NCI-H1436 treated with DMSO at 0.1 percent for 48 hours (cell line): ENCODE results near the gene TENM4.

Source experiments
- DNase-seq: peaks from one replicate; lab custom pipeline; 2025; lab: John Stamatoyannopoulos, UW

Gene TENM4

DNA sequence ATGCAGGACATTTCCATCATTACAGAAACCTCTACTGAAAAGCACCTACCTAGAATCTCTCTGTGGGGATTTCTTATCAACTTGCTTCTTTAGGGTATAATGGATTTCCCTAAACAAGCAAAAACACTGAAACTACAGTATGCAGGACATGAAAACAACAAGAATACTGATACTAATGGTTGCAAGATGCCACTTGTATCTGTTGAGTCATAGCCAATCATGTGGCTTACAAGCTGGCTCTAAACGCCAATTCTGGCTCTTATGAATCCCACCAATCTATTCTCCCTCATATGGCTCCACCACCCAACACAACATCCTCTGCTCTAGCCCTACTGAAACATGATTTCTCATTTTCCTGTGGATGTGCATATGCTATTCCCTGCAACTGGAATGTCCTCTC is 22.6 kb downstream of the TENM4 start:
- no peak for DNase-seq

DNA sequence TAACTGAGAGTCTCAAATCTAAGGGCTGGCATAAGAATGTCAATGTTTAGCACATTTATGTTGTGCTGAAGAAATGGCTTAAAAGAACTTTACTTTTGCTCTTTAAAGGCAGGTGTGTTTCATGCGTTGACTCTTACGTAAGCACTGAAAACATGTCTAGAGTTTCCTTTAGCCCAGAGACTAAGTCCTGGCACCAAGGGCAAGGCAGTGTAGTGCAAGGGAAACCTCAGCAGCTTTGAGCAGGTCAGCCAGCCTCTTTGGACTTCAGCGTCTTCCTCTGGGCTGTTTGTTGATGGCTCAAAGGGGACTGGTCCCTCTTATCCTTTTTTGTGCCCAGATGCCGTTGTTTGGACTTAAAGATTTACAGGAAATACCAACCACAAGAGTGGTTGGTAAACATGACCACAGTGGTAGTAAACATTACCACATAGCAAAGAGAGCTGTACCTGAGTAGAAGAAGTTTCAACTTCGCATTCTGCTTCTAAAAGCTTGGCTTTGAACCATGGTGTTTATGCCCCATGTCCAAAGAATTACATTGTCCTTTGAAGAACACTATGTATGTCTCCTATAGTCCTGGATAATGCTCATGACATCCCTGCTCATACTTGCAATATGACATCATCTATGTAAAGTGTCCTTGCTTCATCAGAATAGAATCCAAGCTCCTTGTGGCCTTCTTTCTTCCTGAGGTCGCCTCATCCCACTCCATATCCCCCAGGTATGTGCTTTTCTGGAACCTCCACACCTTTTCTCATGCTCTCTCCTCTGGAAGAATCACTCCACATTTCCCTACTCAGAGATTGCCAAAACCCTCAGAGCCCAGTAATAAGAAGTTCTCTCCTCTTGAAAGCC is 23.5 kb downstream of the TENM4 start:
- no peak for DNase-seq

DNA sequence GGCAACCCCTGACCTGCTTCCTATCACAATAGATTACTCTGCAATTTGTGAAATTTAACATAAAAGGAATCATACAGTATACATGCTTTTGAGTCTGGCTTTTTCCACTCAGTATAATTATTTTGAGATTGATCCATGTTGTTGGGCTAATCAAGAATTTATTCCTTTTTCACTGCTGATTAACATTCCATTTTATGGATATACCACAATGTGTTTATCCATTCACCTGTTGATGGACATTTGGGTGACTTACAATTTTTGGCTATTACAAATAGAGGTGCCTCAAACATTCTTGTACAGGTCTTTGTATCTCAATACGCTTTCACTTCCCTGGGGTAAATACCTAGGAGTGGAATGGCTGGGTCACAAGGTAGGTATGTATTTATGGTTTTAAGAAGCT is 24.9 kb downstream of the TENM4 start:
- DNase-seq, result no peak

GRCh38 chr11:79415411-79415810 is 25.4 kb downstream of the TENM4 start:
- DNase-seq, result no peak

DNA sequence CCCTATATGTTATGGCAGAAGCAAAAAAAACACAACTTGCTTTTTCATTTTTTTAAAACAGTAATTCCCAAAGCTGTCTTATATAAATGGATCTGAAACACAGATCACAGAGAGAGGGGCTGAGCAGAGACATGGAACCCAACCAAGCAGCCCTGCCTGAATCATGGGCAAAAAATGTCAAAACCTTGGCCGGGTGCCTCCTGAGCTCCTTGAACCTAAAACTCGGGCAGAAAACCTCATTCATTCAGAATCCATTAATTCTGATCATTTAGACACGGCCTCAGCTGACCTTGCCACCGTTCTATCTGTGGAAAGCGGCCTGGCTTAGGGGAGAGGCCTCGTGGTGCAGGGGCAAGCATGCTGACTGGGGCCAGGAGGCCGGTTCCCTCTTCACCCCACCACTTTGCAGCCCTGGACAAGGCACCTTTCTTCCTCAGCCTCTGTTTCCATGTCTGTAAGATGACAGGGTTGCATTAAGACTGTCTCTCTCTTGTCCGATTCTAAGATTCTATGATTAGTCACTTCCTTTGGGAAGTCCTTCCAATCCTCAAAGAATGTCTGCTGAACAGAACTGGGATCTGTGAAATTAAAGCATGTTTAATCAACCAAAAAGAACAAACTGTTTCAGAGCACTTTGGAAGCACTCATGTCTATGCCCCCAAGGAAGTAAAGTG is 26.0 kb downstream of the TENM4 start:
- no peak for DNase-seq

GRCh38 chr11:79414041-79414440 is 26.8 kb downstream of the TENM4 start:
- no peak for DNase-seq

GRCh38 chr11:79413268-79413667 is 27.6 kb downstream of the TENM4 start:
- DNase-seq, result no peak

DNA sequence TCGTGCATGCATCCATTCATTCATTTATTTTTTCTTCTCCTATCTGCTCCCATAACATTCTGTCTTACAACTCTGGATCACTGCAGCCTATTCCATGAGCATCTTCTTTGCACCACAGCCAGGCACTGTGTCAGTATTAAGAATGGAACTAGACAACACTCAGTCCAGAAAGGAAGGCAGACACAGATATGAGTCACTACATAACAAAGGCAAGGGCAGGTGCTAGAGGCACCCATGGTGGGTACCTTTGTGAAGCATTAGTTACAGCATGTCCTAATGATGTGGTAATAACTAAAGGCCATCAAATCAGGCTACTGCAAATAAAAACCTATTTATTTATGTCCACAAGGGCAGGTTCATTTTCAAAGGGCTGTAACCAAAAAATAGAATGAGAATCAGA is 28.1 kb downstream of the TENM4 start:
- no peak for DNase-seq

DNA sequence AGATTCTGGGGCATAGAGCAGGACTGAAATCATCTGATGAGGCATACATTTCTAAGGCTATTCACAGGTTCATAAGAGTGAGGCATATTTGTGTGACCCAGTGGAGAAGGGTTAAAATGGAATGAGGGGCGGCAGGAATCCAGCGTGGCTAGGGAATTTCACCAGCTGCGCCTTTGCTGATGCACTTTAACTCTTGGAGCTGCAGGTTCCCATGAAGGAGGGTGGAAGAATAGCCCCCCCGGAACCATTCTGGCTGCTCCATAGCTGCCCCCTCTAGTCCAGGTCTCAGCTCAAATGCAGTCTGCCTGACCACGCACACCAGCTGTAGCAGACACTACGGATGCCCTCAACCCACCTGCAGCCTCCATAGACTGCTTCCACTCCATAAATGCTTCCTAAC is 31.5 kb downstream of the TENM4 start:
- DNase-seq, result no peak

DNA sequence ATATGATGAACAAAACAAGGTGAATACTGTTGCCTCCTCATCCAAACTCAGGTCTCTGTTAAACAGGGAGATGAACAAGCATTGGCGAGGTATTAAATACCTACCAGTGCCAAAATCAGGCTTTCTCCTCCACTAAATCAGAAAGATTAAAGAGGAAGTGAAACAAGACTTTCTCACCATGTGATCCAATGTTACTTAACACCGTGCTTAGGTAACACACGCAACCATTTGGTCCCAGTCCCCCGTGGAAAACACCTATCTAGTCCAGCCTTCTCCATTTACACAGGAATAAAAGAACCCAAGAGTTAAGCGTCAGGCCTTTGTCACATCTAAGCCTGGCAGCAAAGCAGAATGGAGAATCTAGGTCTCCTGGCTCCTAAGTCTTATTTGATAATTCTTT is 34.5 kb downstream of the TENM4 start:
- DNase-seq, result no peak

DNA sequence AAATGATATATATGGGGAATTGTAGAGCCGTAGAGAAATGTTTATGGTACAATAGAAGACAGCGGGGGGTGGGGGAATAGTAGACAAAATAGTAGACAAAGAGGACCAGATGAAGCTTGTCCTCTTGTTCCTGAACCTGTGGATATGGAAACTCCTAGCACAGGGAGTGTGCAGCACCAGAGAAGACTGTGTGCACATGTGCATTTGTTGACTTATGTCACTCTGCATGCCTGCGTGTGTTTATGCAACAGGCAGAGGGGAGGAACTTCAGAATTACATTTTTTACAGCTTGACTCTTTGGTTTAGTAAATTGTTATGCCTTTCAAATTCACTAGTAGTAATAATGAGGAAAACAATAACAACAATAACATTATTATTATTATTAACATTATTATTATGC is 36.0 kb downstream of the TENM4 start:
- DNase-seq, result no peak

DNA sequence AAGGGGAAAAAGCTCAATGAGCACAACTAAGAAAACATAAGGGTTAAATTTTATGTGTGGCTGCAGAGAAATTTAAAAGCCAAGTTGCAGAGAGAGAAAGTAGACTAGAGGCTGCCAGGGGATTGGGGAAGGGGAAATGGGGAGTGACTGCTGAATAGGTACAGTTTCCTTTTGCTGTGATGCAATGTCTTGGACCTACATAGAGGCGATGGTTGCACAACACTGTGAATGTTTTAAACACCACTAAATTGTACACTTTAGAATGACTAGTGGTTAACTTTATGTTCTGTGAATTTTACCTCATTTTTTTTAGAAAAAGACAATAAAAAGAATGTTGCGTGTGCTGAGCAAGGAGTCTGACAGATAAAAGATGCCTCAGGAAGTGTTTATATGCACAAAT is 36.5 kb downstream of the TENM4 start:
- DNase-seq, result no peak

DNA sequence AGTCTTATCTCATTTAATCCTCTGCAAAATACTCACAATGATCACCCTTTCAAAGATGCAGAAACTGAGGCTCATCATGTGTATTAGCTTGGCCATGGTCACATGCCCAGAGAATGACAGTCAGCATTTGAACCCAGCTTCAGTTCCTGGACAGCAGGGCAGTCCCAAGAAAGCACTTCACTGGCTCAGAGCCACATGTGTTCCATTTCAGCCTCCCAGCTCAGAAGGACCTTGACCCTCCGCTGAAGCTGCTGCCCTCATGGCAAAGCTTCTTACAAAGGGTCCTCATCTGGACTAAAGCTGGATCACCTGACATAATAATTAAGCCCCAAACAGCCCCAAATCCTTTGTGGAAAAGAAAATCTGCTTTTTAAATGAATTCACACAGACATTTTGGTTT is 37.0 kb downstream of the TENM4 start:
- DNase-seq, result no peak

DNA sequence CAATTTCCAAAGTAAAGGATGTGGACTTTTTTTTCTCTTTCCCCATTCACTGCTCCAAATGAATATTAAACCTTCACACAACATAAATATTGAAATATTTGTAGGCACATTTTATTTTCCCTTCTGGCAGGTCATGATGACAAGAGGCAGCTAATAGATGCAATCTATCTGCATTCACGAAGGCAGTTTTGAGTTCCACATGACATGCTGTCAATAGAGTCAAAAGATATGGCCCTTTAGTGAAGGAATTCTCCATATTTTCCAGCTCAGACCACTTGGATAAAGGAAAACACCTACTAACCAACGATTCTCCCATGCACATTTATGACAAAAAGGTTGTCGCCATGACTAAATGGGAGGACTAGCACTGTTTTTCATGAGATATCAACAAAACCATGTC is 37.9 kb downstream of the TENM4 start:
- DNase-seq, result no peak

DNA sequence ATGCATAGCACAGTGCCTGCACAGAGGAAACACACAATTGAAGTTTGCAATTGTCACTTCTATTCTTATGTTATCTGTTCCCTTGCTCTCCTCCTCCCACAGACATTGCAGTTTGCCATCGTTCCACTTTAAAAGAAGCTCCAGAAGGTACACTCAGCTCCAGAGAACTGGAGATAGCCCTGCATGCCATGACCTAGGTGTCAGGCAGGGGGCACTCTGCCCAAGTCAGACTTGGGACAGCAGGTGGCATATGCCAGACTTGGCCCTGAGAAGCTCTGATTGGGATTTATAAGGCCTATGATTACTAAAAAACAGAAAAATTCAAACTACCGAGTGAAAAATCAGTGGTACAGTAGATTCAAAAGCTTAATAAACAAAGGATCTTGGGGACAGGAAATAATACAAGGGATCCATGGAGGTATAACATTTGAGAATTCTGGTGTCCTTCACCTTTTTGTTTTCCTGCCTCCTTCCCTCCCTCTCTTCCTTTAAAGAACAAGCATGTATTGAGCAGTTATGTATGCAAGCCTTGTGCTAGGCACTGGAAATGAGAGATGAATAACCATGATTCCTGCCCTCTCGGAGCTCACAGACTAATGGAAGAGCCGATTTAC is 40.0 kb downstream of the TENM4 start:
- no peak for DNase-seq

- no peak for DNase-seq
Observed at GRCh38 chr11:79400206-79400605, 40.6 kb downstream of the TENM4 start.

DNA sequence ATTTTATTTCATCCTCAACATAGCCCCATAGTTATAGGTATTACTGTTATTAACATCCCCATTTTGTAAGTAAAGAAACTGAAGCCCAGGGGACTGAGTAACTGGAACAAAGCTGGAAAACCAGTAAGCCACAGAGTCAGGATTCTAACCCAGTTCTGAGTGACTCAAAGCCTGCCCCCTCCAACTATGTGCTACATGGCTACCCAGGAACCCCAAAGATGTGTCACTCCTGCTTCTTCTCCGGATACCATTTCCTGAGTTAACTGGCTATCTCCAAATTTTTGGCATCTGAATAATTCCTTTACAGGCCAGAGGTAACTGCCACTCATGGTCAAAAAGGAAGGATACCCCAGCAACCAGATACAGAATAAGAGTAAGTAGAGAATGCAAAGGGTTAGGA is 43.6 kb downstream of the TENM4 start:
- no peak for DNase-seq

- DNase-seq, result no peak
Observed at GRCh38 chr11:79396674-79397073, 44.2 kb downstream of the TENM4 start.

- no peak for DNase-seq
Observed at GRCh38 chr11:79396001-79396400, 44.8 kb downstream of the TENM4 start.

- no peak for DNase-seq
Observed at GRCh38 chr11:79393362-79394043, 47.3 kb downstream of the TENM4 start.

DNA sequence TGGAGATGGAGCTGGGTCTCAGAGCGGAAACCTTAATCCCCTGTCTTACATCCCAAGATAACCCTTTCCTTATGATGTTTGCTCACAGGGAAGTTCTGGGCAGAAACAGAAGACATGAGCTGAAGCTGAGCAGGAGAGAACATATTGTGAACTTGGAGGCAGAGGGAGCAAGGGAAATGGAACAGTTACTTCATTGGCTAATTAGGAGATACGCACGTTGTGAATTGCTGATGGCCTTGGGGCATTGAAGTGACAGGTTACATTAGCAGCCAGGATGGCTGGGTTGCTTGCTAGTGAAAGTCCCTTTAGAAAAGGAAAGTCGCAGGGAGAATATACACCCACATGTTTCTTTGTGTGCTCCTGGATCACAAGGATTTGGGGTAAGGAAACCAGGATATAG is 48.7 kb downstream of the TENM4 start:
- DNase-seq, result no peak

DNA sequence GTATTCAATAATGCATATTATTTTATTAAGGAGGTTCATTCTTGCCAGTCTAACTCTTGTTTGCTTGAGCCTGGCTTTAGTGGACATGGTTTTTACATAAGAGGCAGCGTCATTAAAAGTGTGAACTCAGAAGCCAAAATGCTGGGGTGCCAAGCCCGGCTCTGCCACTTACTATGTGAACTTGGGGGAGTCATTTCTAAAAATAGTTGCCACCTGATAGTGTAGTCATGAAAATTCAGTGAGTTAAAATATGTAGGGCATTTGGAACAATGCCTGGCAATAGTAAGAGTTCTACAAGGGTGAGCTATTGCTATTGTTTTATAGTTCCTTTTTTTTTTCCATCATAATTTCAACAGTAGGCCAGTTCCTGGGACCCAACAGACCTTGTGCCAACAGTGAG is 49.9 kb downstream of the TENM4 start:
- DNase-seq, result no peak

DNA sequence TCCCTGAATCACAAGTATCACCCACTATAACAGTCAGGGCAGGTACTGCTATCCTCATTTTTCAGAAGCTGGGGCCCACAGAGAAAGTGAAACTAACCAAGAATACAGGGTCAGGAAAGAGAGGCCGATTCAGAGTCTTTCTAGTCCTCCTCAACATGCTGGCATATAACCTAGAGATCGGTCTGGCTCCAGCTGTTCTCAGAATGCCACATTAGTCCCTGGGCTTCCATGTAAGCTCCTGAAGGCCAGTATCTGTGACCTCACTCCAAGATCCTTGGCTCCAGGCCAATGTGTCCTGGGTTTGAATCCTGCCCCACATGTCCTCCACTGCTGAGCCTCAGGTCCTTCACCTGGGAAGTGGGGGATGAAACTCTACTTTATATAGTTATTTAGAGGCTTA is 50.4 kb downstream of the TENM4 start:
- DNase-seq, result no peak
